HCT116 (cell line): ENCODE measurements around the gene NLRP1. TPM values are rescaled to one million over a fixed set of nuclear protein-coding genes. Genes with fewer than 3 reads are reported as not detected.

Experiments used
- ATAC-seq: fragments of 200-7000 bp; cut with Tn5 transposase; 2 replicates; pipeline ENCODE4 v1.9.1; 2020; ENCODE audit warnings: mild to moderate bottlenecking, moderate library complexity
- BruUV-seq: library from RNA; stranded (reverse); fragments of 400-500 nt; replicated peaks from 2 replicates; lab custom pipeline; 2021; lab: Mats Ljungman, UMichigan
- CTCF ChIA-PET: fragments of 300-600 bp; sonication (Branson Sonifier 250); formaldehyde crosslinking; loops from one replicate; lab custom pipeline; 2021; ENCODE audit warnings: antibody characterized with exemption; lab: Charles Lee
- POLR2A ChIA-PET: fragments of 300-600, 350-600 bp; sonication (Branson Sonifier 250); formaldehyde crosslinking; loops from one replicate; lab custom pipeline; 2021; ENCODE audit warnings: antibody characterized with exemption; lab: Charles Lee
- RAD21 ChIA-PET, 2 experiments: fragments of 300-600 bp; sonication (Branson Sonifier 250); formaldehyde crosslinking; loops; one replicate each; lab custom pipeline; 2023; ENCODE audit warnings: low total read pairs in 2 of 2; ENCODE audit not compliant: uncharacterized antibody in 2 of 2, unreplicated experiment in 2 of 2, low non-redundant PET in 1 of 2; lab: Charles Lee
- DNase-seq: peaks from one replicate; pipeline ENCODE4 v3.0.0-alpha.2; 2010; ENCODE audit warnings: low read depth, low spot score
- H2AFZ ChIP-seq: fragments of 200-600 bp; shearing (Covaris generic), sonication (generic); 2 replicates; pipeline ENCODE4 v1.6.1; 2017; ENCODE audit warnings: low read depth, mixed run types, mixed read lengths, antibody characterized with exemption, low read length; ENCODE audit not compliant: poor library complexity, severe bottlenecking
- H3K27ac ChIP-seq: 2 replicates; pipeline ENCODE4 v1.5.1; 2012; ENCODE audit warnings: low read depth, low read length
- H3K27me3 ChIP-seq: fragments of 200-600 bp; sonication (generic); 2 replicates; pipeline ENCODE4 v1.6.1; 2016; ENCODE audit warnings: mixed run types, low read length, mixed read lengths; ENCODE audit not compliant: insufficient read depth
- H3K36me3 ChIP-seq, 2 experiments: fragments of 200-500 bp in 1 of 2; fragments of 200-600 bp in 1 of 2; sonication (Bioruptor generic) in 1 of 2; sonication (generic) in 1 of 2; 2 replicates each; pipeline versions ENCODE4 v1.5.1 to v1.6.1; 2014 to 2016; ENCODE audit warnings: low read length in 2 of 2, inconsistent platforms in 1 of 2, mixed read lengths in 1 of 2, mixed run types in 1 of 2; ENCODE audit not compliant: insufficient read depth in 2 of 2, control insufficient read depth in 1 of 2
- H3K4me1 ChIP-seq, 2 experiments: fragments of 200-600 bp in 1 of 2; sonication (generic) in 1 of 2; 2 replicates each; pipeline versions ENCODE4 v1.5.1 to v1.6.1; 2012 to 2017; ENCODE audit warnings: low read length in 2 of 2, inconsistent platforms in 1 of 2, mild to moderate bottlenecking in 1 of 2, mixed read lengths in 1 of 2, mixed run types in 1 of 2, moderate library complexity in 1 of 2; ENCODE audit not compliant: insufficient read depth in 2 of 2, control insufficient read depth in 1 of 2
- H3K4me2 ChIP-seq: fragments of 200-600 bp; sonication (generic); 2 replicates; pipeline ENCODE4 v1.6.1; 2017; ENCODE audit warnings: mixed run types, low read length, mixed read lengths
- H3K4me3 ChIP-seq, 2 experiments: fragments of 200-600 bp in 1 of 2; sonication (generic) in 1 of 2; replicated peaks in 1 of 2; 2 replicates each; pipeline ENCODE4 v1.5.1; 2011 to 2016; ENCODE audit warnings: low read length in 2 of 2, control low read depth in 1 of 2, low read depth in 1 of 2, mild to moderate bottlenecking in 1 of 2, mixed read lengths in 1 of 2, mixed run types in 1 of 2
- H3K79me2 ChIP-seq: fragments of 200-600 bp; sonication (generic); 2 replicates; pipeline ENCODE4 v1.6.1; 2017; ENCODE audit warnings: mild to moderate bottlenecking, mixed run types, low read length, moderate library complexity, mixed read lengths; ENCODE audit not compliant: insufficient read depth
- H3K9ac ChIP-seq: fragments of 200-600 bp; sonication (generic); 2 replicates; pipeline ENCODE4 v1.6.1; 2016; ENCODE audit warnings: low read length, mixed read lengths
- H3K9me2 ChIP-seq: fragments of 200-600 bp; sonication (generic), shearing (Covaris generic); 2 replicates; pipeline ENCODE4 v1.6.1; 2017; ENCODE audit warnings: mixed run types, mild to moderate bottlenecking, moderate library complexity; ENCODE audit not compliant: insufficient read depth
- H3K9me3 ChIP-seq, 2 experiments: fragments of 200-500 bp in 1 of 2; fragments of 200-600 bp in 1 of 2; sonication (Bioruptor generic) in 1 of 2; sonication (generic) in 1 of 2; 2 replicates each; pipeline ENCODE4 v1.6.1; 2014 to 2017; ENCODE audit warnings: low read length in 2 of 2, mixed read lengths in 2 of 2, inconsistent platforms in 1 of 2, low read depth in 1 of 2, mild to moderate bottlenecking in 1 of 2, mixed run types in 1 of 2, moderate library complexity in 1 of 2; ENCODE audit not compliant: control insufficient read depth in 1 of 2, insufficient read depth in 1 of 2
- H4K20me1 ChIP-seq: fragments of 200-600 bp; sonication (generic), shearing (Covaris generic); 2 replicates; pipeline ENCODE4 v1.6.1; 2017; ENCODE audit warnings: mixed run types, mild to moderate bottlenecking, moderate library complexity; ENCODE audit not compliant: insufficient read depth
- CBX3 ChIP-seq: IDR thresholded peaks from 2 replicates; pipeline ENCODE4 v1.6.1; 2012; ENCODE audit warnings: low read depth
- EZH2 ChIP-seq: fragments of 200-600 bp; sonication (generic); IDR thresholded peaks from 2 replicates; pipeline ENCODE4 v1.6.1; 2017; ENCODE audit warnings: antibody characterized with exemption, mixed run types
- EZH2phosphoT487 ChIP-seq: fragments of 200-600 bp; IDR thresholded peaks from 2 replicates; pipeline ENCODE4 v1.6.1; 2018; ENCODE audit warnings: antibody characterized with exemption, borderline replicate concordance
- FOSL1 ChIP-seq: IDR thresholded peaks from 2 replicates; pipeline ENCODE4 v1.6.1; 2012; ENCODE audit warnings: low read depth
- JUND ChIP-seq: IDR thresholded peaks from 2 replicates; pipeline ENCODE4 v1.6.1; 2012
- MAX ChIP-seq: IDR thresholded peaks from 2 replicates; pipeline ENCODE4 v1.6.1; 2012
- POLR2A ChIP-seq: IDR thresholded peaks from 2 replicates; pipeline ENCODE4 v1.7.0; 2011; ENCODE audit warnings: borderline replicate concordance; ENCODE audit not compliant: insufficient read depth, insufficient read length; ENCODE audit errors: extremely low read depth
- REST ChIP-seq: IDR thresholded peaks from 2 replicates; pipeline ENCODE4 v1.6.1; 2012; ENCODE audit warnings: low read depth
- SIN3A ChIP-seq: IDR thresholded peaks from 2 replicates; pipeline ENCODE4 v1.6.1; 2012; ENCODE audit warnings: low read depth
- ZBTB33 ChIP-seq: IDR thresholded peaks from 2 replicates; pipeline ENCODE4 v1.6.1; 2011; ENCODE audit warnings: mild to moderate bottlenecking, low read length, moderate library complexity; ENCODE audit not compliant: insufficient replicate concordance; ENCODE audit errors: extremely low read depth
- ZFX ChIP-seq: fragments of 450-650 bp; IDR thresholded peaks from 2 replicates; pipeline ENCODE4 v1.6.1; 2017
- intact Hi-C: fragments of 100-400 bp; cut with micrococcal nuclease; formaldehyde crosslinking; loops from 2 replicates; pipeline ENCODE4 v1.10.0; 2022
- total RNA-seq: library from RNA; stranded (reverse); gene quantifications from one replicate; pipeline ENCODE4 v1.2.1, GENCODE V29; 2021; ENCODE audit not compliant: unreplicated experiment

The NLRP1 gene
- total RNA-seq, 1 experiment from 2014 or later, result 7.2 TPM

- ChIA-PET POLR2A (no interaction called here), CTCF (no interaction called here), RAD21 (no interaction called here)
- no peaks in the 10 kb centered on the region for H3K9me2 ChIP-seq
- no peak overlapping the region for H2AFZ ChIP-seq
- H3K9ac ChIP-seq, result no peak overlapping the region
- H3K36me3 ChIP-seq, result no peaks in the 10 kb centered on the region
- no peaks in the 10 kb centered on the region for H4K20me1 ChIP-seq
- no peak for TF ChIP-seq ZFX
- TF ChIP-seq FOSL1, result no peak
- TF ChIP-seq ZBTB33, result no peak
- no peak for TF ChIP-seq REST
- TF ChIP-seq EZH2phosphoT487, result no peak
- TF ChIP-seq CBX3, result no peak
- no peak for TF ChIP-seq SIN3A
- no peak for TF ChIP-seq POLR2A
- no peak for TF ChIP-seq JUND
- no peak for TF ChIP-seq MAX
- TF ChIP-seq EZH2, result no peak
- no peak overlapping the region for H3K27ac ChIP-seq
- H3K79me2 ChIP-seq, result no peaks in the 10 kb centered on the region
- DNase-seq, result no peak
- no peak overlapping the region for H3K4me2 ChIP-seq
- H3K9me3 ChIP-seq, result no peaks in the 10 kb centered on the region
- ATAC-seq, result no peak
- no peaks in the 10 kb centered on the region for H3K27me3 ChIP-seq
- H3K4me1 ChIP-seq, result no peaks in the 10 kb centered on the region
- BruUV-seq, result no TSS peak
- no peak overlapping the region for H3K4me3 ChIP-seq
- intact Hi-C loops, result no loop called here
Measured at GRCh38 chr17:5539286-5539685, 45.0 kb downstream of the NLRP1 start.
